RWPE2 (cell line): ENCODE measurements around the gene PSMD1.

ENCODE experiments used
- ATAC-seq: fragments of 200-7000 bp; cut with Tn5 transposase; 3 replicates; pipeline ENCODE4 v1.9.1; 2021; ENCODE audit warnings: low read depth
- DNase-seq: peaks from one replicate; pipeline ENCODE4 v3.0.0-alpha.2; 2020; ENCODE audit warnings: low spot score
- H3K27ac ChIP-seq: fragments of 450-650 bp; 2 replicates; pipeline ENCODE4 v1.5.1; 2017; ENCODE audit warnings: mild to moderate bottlenecking; ENCODE audit not compliant: poor library complexity, severe bottlenecking
- H3K27me3 ChIP-seq: fragments of 250-450 bp; sonication (Bioruptor Pico); 2 replicates; pipeline ENCODE4 v1.5.1; 2021; ENCODE audit warnings: mild to moderate bottlenecking, moderate library complexity; ENCODE audit not compliant: insufficient read depth, poor library complexity, severe bottlenecking
- H3K36me3 ChIP-seq: fragments of 250-450 bp; sonication (Bioruptor Pico); 2 replicates; pipeline ENCODE4 v1.5.1; 2020; ENCODE audit warnings: low read depth, mild to moderate bottlenecking, moderate library complexity
- H3K4me1 ChIP-seq: fragments of 250-450 bp; sonication (Bioruptor Pico); 2 replicates; pipeline ENCODE4 v1.5.1; 2021; ENCODE audit warnings: mild to moderate bottlenecking, moderate library complexity; ENCODE audit not compliant: insufficient read depth, poor library complexity, severe bottlenecking
- H3K4me3 ChIP-seq: fragments of 250-450 bp; sonication (Bioruptor Pico); 2 replicates; pipeline ENCODE4 v1.5.1; 2021; ENCODE audit warnings: mild to moderate bottlenecking, moderate library complexity; ENCODE audit not compliant: severe bottlenecking
- H3K9me3 ChIP-seq: fragments of 250-450 bp; sonication (Bioruptor Pico); 2 replicates; pipeline ENCODE4 v1.5.1; 2021; ENCODE audit warnings: mild to moderate bottlenecking, moderate library complexity; ENCODE audit not compliant: severe bottlenecking
- TF ChIP-seq, protein P1 (sequence below): fragments of 450-650 bp; IDR thresholded peaks from one replicate; pipeline ENCODE4 v1.5.1; 2017; ENCODE audit warnings: mild to moderate bottlenecking, moderate library complexity; ENCODE audit not compliant: poor library complexity, severe bottlenecking

PSMD1 gene

GRCh38 chr2:231056453-231057416 lies at the start of gene PSMD1:
Gene PSMD1 (plus strand): TSS chr2:231056867. CDS start chr2:231057026, 159 bp downstream.
- ATAC-seq (peak; percentile 69), DNase-seq (peak; percentile 86)
- Histone ChIP-seq H3K9me3 (no peaks in the 10 kb centered on the region), H3K36me3 (peaks cover 28% of the 10 kb centered on the region), H3K4me1 (peaks cover 15% of the 10 kb centered on the region), H3K4me3 (peak within 1 kb of the TSS; percentile 77), H3K27ac (peak within 1 kb of the TSS; percentile 47), H3K27me3 (no peaks in the 10 kb centered on the region)
- TF ChIP-seq, protein P1, sequence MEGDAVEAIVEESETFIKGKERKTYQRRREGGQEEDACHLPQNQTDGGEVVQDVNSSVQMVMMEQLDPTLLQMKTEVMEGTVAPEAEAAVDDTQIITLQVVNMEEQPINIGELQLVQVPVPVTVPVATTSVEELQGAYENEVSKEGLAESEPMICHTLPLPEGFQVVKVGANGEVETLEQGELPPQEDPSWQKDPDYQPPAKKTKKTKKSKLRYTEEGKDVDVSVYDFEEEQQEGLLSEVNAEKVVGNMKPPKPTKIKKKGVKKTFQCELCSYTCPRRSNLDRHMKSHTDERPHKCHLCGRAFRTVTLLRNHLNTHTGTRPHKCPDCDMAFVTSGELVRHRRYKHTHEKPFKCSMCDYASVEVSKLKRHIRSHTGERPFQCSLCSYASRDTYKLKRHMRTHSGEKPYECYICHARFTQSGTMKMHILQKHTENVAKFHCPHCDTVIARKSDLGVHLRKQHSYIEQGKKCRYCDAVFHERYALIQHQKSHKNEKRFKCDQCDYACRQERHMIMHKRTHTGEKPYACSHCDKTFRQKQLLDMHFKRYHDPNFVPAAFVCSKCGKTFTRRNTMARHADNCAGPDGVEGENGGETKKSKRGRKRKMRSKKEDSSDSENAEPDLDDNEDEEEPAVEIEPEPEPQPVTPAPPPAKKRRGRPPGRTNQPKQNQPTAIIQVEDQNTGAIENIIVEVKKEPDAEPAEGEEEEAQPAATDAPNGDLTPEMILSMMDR: peak; percentile 96

- H3K9me3 ChIP-seq: no peaks in the 10 kb centered on the region
- DNase-seq (no peak), ATAC-seq (peak; percentile 35; the same call in 2 of the 3 replicates)
- H3K27me3 ChIP-seq: no peaks in the 10 kb centered on the region
- H3K36me3 ChIP-seq: no peaks in the 10 kb centered on the region
- H3K4me3 ChIP-seq: no peak overlapping the region
- no peaks in the 10 kb centered on the region for H3K4me1 ChIP-seq
- TF ChIP-seq, protein P1: no peak
- no peak overlapping the region for H3K27ac ChIP-seq
Measured at GRCh38 chr2:231007286-231008098, 49.2 kb upstream of the PSMD1 start.

DNA sequence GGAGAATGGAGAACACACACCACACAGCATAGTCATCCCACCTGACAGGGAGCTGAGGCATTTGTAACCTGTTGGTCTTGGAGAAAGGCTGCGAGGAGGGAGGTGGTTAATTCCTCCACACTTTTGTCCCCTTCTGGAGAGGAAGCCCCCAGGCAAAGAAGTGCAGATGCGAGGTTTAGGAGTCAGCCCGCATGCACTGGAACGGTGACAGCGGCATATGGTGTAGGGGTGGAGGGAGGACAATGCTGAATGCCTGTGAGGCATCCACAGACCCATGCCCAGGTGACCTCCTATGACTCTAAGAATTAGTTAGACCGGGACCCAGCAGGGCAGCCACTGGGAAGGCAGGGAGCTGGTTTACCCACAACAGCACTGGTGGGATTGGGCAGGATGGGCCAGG lies 48.5 kb upstream of the PSMD1 start:
- DNase-seq (no peak), ATAC-seq (no peak)
- Histone ChIP-seq H3K4me1 (no peaks in the 10 kb centered on the region), H3K4me3 (no peak overlapping the region), H3K27me3 (no peaks in the 10 kb centered on the region), H3K36me3 (no peaks in the 10 kb centered on the region), H3K27ac (no peak overlapping the region), H3K9me3 (no peaks in the 10 kb centered on the region)
- TF ChIP-seq, protein P1: no peak

GRCh38 chr2:231009236-231009919 lies 47.3 kb upstream of the PSMD1 start:
- H3K9me3 ChIP-seq: no peaks in the 10 kb centered on the region
- no peak overlapping the region for H3K4me3 ChIP-seq
- DNase-seq (no peak), ATAC-seq (no peak)
- no peaks in the 10 kb centered on the region for H3K27me3 ChIP-seq
- TF ChIP-seq, protein P1: no peak
- H3K36me3 ChIP-seq: no peaks in the 10 kb centered on the region
- H3K27ac ChIP-seq: no peak overlapping the region
- H3K4me1 ChIP-seq: no peaks in the 10 kb centered on the region
